ENCODE results near the gene SLC49A3. TPM values are rescaled to one million over a fixed set of nuclear protein-coding genes. Genes with fewer than 3 reads are reported as not detected.

The SLC49A3 gene
- total and polyA plus RNA-seq, 2 experiments from 2014 or later: 1.3 to 3.7 TPM

DNA sequence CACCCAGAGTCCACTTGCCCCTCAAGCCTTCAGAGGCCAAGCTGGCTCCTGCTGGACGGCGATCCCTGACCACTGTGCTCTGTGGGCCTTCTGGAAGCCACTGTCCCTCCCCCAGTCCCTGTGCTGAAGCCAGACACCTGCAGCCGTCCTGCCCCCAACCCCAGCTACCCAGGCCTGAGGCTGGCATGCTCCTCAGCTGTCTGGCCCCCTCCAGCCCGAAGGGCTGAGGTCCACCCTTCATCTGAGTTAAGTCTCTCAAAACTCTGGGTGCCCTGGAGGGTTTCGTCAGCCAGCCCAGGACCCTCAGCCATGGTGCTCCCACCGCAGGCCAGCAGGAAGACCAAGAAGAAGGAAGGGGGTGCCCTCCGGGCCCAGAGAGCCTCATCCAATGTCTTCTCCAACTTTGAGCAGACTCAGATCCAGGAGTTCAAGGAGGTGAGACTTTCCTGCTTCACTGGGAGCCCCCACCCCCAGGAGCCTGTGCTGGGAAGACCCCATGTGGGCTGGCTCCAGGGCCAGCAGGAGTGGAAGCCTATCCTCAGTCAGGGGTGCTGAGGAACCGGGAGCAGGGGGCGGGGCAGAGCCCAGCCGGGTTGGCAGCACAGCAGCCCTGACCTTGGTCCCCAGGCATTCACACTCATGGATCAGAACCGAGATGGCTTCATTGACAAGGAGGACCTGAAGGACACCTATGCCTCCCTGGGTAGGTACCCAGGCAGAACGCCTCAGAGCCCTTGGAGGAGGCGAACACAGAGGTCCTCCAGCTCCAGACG, 10.4 kb downstream of the SLC49A3 start (continued):
- TF ChIP-seq, protein P1, sequence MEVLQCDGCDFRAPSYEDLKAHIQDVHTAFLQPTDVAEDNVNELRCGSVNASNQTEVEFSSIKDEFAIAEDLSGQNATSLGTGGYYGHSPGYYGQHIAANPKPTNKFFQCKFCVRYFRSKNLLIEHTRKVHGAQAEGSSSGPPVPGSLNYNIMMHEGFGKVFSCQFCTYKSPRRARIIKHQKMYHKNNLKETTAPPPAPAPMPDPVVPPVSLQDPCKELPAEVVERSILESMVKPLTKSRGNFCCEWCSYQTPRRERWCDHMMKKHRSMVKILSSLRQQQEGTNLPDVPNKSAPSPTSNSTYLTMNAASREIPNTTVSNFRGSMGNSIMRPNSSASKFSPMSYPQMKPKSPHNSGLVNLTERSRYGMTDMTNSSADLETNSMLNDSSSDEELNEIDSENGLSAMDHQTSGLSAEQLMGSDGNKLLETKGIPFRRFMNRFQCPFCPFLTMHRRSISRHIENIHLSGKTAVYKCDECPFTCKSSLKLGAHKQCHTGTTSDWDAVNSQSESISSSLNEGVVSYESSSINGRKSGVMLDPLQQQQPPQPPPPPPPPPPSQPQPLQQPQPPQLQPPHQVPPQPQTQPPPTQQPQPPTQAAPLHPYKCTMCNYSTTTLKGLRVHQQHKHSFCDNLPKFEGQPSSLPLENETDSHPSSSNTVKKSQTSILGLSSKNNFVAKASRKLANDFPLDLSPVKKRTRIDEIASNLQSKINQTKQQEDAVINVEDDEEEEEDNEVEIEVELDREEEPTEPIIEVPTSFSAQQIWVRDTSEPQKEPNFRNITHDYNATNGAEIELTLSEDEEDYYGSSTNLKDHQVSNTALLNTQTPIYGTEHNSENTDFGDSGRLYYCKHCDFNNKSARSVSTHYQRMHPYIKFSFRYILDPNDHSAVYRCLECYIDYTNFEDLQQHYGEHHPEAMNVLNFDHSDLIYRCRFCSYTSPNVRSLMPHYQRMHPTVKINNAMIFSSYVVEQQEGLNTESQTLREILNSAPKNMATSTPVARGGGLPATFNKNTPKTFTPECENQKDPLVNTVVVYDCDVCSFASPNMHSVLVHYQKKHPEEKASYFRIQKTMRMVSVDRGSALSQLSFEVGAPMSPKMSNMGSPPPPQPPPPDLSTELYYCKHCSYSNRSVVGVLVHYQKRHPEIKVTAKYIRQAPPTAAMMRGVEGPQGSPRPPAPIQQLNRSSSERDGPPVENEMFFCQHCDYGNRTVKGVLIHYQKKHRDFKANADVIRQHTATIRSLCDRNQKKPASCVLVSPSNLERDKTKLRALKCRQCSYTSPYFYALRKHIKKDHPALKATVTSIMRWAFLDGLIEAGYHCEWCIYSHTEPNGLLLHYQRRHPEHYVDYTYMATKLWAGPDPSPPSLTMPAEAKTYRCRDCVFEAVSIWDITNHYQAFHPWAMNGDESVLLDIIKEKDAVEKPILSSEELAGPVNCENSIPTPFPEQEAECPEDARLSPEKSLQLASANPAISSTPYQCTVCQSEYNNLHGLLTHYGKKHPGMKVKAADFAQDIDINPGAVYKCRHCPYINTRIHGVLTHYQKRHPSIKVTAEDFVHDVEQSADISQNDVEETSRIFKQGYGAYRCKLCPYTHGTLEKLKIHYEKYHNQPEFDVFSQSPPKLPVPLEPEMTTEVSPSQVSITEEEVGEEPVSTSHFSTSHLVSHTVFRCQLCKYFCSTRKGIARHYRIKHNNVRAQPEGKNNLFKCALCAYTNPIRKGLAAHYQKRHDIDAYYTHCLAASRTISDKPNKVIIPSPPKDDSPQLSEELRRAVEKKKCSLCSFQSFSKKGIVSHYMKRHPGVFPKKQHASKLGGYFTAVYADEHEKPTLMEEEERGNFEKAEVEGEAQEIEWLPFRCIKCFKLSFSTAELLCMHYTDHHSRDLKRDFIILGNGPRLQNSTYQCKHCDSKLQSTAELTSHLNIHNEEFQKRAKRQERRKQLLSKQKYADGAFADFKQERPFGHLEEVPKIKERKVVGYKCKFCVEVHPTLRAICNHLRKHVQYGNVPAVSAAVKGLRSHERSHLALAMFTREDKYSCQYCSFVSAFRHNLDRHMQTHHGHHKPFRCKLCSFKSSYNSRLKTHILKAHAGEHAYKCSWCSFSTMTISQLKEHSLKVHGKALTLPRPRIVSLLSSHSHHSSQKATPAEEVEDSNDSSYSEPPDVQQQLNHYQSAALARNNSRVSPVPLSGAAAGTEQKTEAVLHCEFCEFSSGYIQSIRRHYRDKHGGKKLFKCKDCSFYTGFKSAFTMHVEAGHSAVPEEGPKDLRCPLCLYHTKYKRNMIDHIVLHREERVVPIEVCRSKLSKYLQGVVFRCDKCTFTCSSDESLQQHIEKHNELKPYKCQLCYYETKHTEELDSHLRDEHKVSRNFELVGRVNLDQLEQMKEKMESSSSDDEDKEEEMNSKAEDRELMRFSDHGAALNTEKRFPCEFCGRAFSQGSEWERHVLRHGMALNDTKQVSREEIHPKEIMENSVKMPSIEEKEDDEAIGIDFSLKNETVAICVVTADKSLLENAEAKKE (CRISPR knock-in tag; IDR thresholded peaks at IDR 0.05): no peak
- TF ChIP-seq STAT1 (IDR thresholded peaks at IDR 0.05; ENCODE audit: unreplicated experiment) (no peak), CREB1 (CRISPR knock-in tag; IDR thresholded peaks at IDR 0.05; ENCODE audit: low read depth) (no peak), JUNB (IDR thresholded peaks at IDR 0.05; ENCODE audit: unreplicated experiment) (no peak), EZH2 (IDR thresholded peaks at IDR 0.05; ENCODE audit: low read depth, unreplicated experiment) (no peak), NANOG (IDR thresholded peaks at IDR 0.05; ENCODE audit: borderline replicate concordance) (no peak)
- TF ChIP-seq, protein P2, sequence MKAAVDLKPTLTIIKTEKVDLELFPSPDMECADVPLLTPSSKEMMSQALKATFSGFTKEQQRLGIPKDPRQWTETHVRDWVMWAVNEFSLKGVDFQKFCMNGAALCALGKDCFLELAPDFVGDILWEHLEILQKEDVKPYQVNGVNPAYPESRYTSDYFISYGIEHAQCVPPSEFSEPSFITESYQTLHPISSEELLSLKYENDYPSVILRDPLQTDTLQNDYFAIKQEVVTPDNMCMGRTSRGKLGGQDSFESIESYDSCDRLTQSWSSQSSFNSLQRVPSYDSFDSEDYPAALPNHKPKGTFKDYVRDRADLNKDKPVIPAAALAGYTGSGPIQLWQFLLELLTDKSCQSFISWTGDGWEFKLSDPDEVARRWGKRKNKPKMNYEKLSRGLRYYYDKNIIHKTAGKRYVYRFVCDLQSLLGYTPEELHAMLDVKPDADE (IDR thresholded peaks at IDR 0.05): no peak
